IgD-negative memory B cell (primary cell): ENCODE data around the gene NEDD9. TPM values are rescaled to one million over a fixed set of nuclear protein-coding genes. Genes with fewer than 3 reads are reported as not detected.

Experiments
- H3K27ac Mint-ChIP-seq, 3 donors: one replicate each; pipeline ENCODE4 v1.8.0; 2020 to 2022; ENCODE audit warnings: mild to moderate bottlenecking in 3 of 3, mixed read lengths in 3 of 3, moderate library complexity in 1 of 3
- H3K27me3 Mint-ChIP-seq: one replicate; pipeline ENCODE4 v1.8.0; 2021; ENCODE audit warnings: mixed read lengths
- H3K36me3 Mint-ChIP-seq: one replicate; pipeline ENCODE4 v1.8.0; 2020; ENCODE audit warnings: mild to moderate bottlenecking, mixed read lengths
- H3K4me1 Mint-ChIP-seq, 3 donors: one replicate each; pipeline ENCODE4 v1.8.0; 2020 to 2022; ENCODE audit warnings: mixed read lengths in 3 of 3, mild to moderate bottlenecking in 1 of 3
- H3K4me3 Mint-ChIP-seq, 4 donors: one replicate each; pipeline ENCODE4 v1.8.0; 2020 to 2022; ENCODE audit warnings: mild to moderate bottlenecking in 4 of 4, mixed read lengths in 4 of 4, moderate library complexity in 3 of 4
- H3K9me3 Mint-ChIP-seq, 3 donors: one replicate each; pipeline ENCODE4 v1.8.0; 2020 to 2021; ENCODE audit warnings: mixed read lengths in 3 of 3, mild to moderate bottlenecking in 1 of 3
- polyA plus RNA-seq: library from polyadenylated mRNA; unstranded; fragments of 300-500 nt; fragmentation: Illumina TruSeq; gene quantifications from one replicate; pipeline ENCODE4 v1.2.3, GENCODE V29; 2021

NEDD9 gene
- polyA plus RNA-seq, 1 donor from 2014 or later, result 32.4 TPM

GRCh38 chr6:11221623-11222384 lies 10.7 kb downstream of the NEDD9 start:
- no peak overlapping the region for H3K4me3 Mint-ChIP-seq
- peaks cover 21 to 38% (median 32%) of the 10 kb centered on the region in 3 donors for H3K4me1 Mint-ChIP-seq
- H3K9me3 Mint-ChIP-seq, result no peaks in the 10 kb centered on the region
- no peaks in the 10 kb centered on the region for H3K27me3 Mint-ChIP-seq
- H3K36me3 Mint-ChIP-seq, result peaks cover 3% of the 10 kb centered on the region
- H3K27ac Mint-ChIP-seq, result no peak overlapping the region

- H3K4me3 Mint-ChIP-seq, result no peak overlapping the region
- H3K27ac Mint-ChIP-seq, result peak overlapping the region in 1 of 3 donors; percentile 47
- H3K27me3 Mint-ChIP-seq, result no peaks in the 10 kb centered on the region
- H3K9me3 Mint-ChIP-seq, result no peaks in the 10 kb centered on the region
- H3K4me1 Mint-ChIP-seq, result peaks cover 10 to 25% (median 21%) of the 10 kb centered on the region in 3 donors
- peaks cover 6% of the 10 kb centered on the region for H3K36me3 Mint-ChIP-seq
Observed at GRCh38 chr6:11219400-11219834, 13.1 kb downstream of the NEDD9 start.

GRCh38 chr6:11218538-11219399 lies 13.7 kb downstream of the NEDD9 start:
- no peak overlapping the region for H3K4me3 Mint-ChIP-seq
- peaks cover 8% of the 10 kb centered on the region for H3K36me3 Mint-ChIP-seq
- H3K27me3 Mint-ChIP-seq, result no peaks in the 10 kb centered on the region
- H3K9me3 Mint-ChIP-seq, result no peaks in the 10 kb centered on the region
- H3K4me1 Mint-ChIP-seq, result peaks cover 8 to 21% (median 17%) of the 10 kb centered on the region in 3 donors
- peak overlapping the region in 2 of 3 donors; percentile 19 to 47 for H3K27ac Mint-ChIP-seq

- H3K9me3 Mint-ChIP-seq, result no peaks in the 10 kb centered on the region
- H3K27ac Mint-ChIP-seq, result no peak overlapping the region
- peaks cover 8 to 15% (median 12%) of the 10 kb centered on the region in 3 donors for H3K4me1 Mint-ChIP-seq
- no peak overlapping the region for H3K4me3 Mint-ChIP-seq
- H3K27me3 Mint-ChIP-seq, result no peaks in the 10 kb centered on the region
- H3K36me3 Mint-ChIP-seq, result peaks cover 8% of the 10 kb centered on the region
Observed at GRCh38 chr6:11218102-11218442, 14.4 kb downstream of the NEDD9 start.

GRCh38 chr6:11217360-11218101 lies 14.9 kb downstream of the NEDD9 start:
- no peaks in the 10 kb centered on the region for H3K27me3 Mint-ChIP-seq
- H3K4me3 Mint-ChIP-seq, result no peak overlapping the region
- peak overlapping the region in 1 of 3 donors; percentile 67 for H3K27ac Mint-ChIP-seq
- H3K36me3 Mint-ChIP-seq, result peaks cover 10% of the 10 kb centered on the region
- H3K9me3 Mint-ChIP-seq, result no peaks in the 10 kb centered on the region
- peaks cover 6 to 11% (median 9%) of the 10 kb centered on the region in 3 donors for H3K4me1 Mint-ChIP-seq

- no peak overlapping the region for H3K4me3 Mint-ChIP-seq
Observed at GRCh38 chr6:11215773-11216172, 16.7 kb downstream of the NEDD9 start.

GRCh38 chr6:11214901-11215300 lies 17.6 kb downstream of the NEDD9 start:
- Mint-ChIP-seq H3K9me3 (no peaks in the 10 kb centered on the region), H3K36me3 (peaks cover 16% of the 10 kb centered on the region), H3K27me3 (no peaks in the 10 kb centered on the region), H3K27ac (peak overlapping the region in 1 of 3 donors; percentile 60), H3K4me1 (peaks cover 0 to 6% (median 0%) of the 10 kb centered on the region in 3 donors), H3K4me3 (no peak overlapping the region)

More at GRCh38 chr6:11215773-11216172, 16.7 kb downstream of the NEDD9 start:
- H3K4me1 Mint-ChIP-seq, result peaks cover 0 to 8% (median 0%) of the 10 kb centered on the region in 3 donors
- H3K27me3 Mint-ChIP-seq, result no peaks in the 10 kb centered on the region
- peaks cover 16% of the 10 kb centered on the region for H3K36me3 Mint-ChIP-seq
- no peak overlapping the region for H3K27ac Mint-ChIP-seq
- H3K9me3 Mint-ChIP-seq, result no peaks in the 10 kb centered on the region

- H3K4me1 Mint-ChIP-seq, result peaks cover 0 to 4% (median 0%) of the 10 kb centered on the region in 3 donors
- H3K27ac Mint-ChIP-seq, result no peak overlapping the region
- no peaks in the 10 kb centered on the region for H3K27me3 Mint-ChIP-seq
Observed at GRCh38 chr6:11214084-11214833, 18.2 kb downstream of the NEDD9 start.

GRCh38 chr6:11213422-11214021 lies 18.9 kb downstream of the NEDD9 start:
- H3K27ac Mint-ChIP-seq, result no peak overlapping the region
- H3K27me3 Mint-ChIP-seq, result no peaks in the 10 kb centered on the region
- peaks cover 0 to 4% (median 0%) of the 10 kb centered on the region in 3 donors for H3K4me1 Mint-ChIP-seq
- no peaks in the 10 kb centered on the region for H3K9me3 Mint-ChIP-seq
- H3K4me3 Mint-ChIP-seq, result peak overlapping the region in 1 of 4 donors; percentile 27
- peaks cover 17% of the 10 kb centered on the region for H3K36me3 Mint-ChIP-seq

More at GRCh38 chr6:11214084-11214833, 18.2 kb downstream of the NEDD9 start:
- Mint-ChIP-seq H3K36me3 (peaks cover 16% of the 10 kb centered on the region), H3K4me3 (no peak overlapping the region), H3K9me3 (no peaks in the 10 kb centered on the region)

- Mint-ChIP-seq H3K27ac (no peak overlapping the region), H3K27me3 (no peaks in the 10 kb centered on the region), H3K9me3 (no peaks in the 10 kb centered on the region), H3K4me3 (no peak overlapping the region), H3K4me1 (peaks cover 0 to 1% (median under 1%) of the 10 kb centered on the region in 3 donors), H3K36me3 (peaks cover 18% of the 10 kb centered on the region)
Observed at GRCh38 chr6:11212664-11213063, 19.8 kb downstream of the NEDD9 start.

- Mint-ChIP-seq H3K4me3 (no peak overlapping the region), H3K36me3 (peaks cover 18% of the 10 kb centered on the region), H3K27me3 (no peaks in the 10 kb centered on the region), H3K27ac (no peak overlapping the region), H3K4me1 (peaks cover 5 to 10% (median 9%) of the 10 kb centered on the region in 3 donors), H3K9me3 (no peaks in the 10 kb centered on the region)
Observed at GRCh38 chr6:11211254-11211653, 21.2 kb downstream of the NEDD9 start.

GRCh38 chr6:11210386-11211138 lies 21.9 kb downstream of the NEDD9 start:
- Mint-ChIP-seq H3K36me3 (peaks cover 19% of the 10 kb centered on the region), H3K27ac (peak overlapping the region in 1 of 3 donors; percentile 16), H3K9me3 (no peaks in the 10 kb centered on the region), H3K4me1 (peaks cover 5 to 10% (median 9%) of the 10 kb centered on the region in 3 donors), H3K27me3 (no peaks in the 10 kb centered on the region), H3K4me3 (no peak overlapping the region)

- peak overlapping the region in 1 of 3 donors; percentile 16 for H3K27ac Mint-ChIP-seq
- H3K4me3 Mint-ChIP-seq, result no peak overlapping the region
- H3K36me3 Mint-ChIP-seq, result peaks cover 17% of the 10 kb centered on the region
- peaks cover 5 to 10% (median 9%) of the 10 kb centered on the region in 3 donors for H3K4me1 Mint-ChIP-seq
- H3K9me3 Mint-ChIP-seq, result no peaks in the 10 kb centered on the region
- H3K27me3 Mint-ChIP-seq, result no peaks in the 10 kb centered on the region
Observed at GRCh38 chr6:11209906-11210305, 22.6 kb downstream of the NEDD9 start.
